Gastrocnemius medialis (tissue), 4 donors: ENCODE results near the gene DOCK10. TPM values are rescaled to one million over a fixed set of nuclear protein-coding genes. Genes with fewer than 3 reads are reported as not detected.

Source experiments
- ATAC-seq, 2 donors: fragments of 150-250 bp; one replicate each; pipeline ENCODE4 v1.9.1; 2016
- DNase-seq, 2 donors: peaks; one replicate each; pipeline ENCODE4 v3.0.0-alpha.2; 2019
- H3K27ac ChIP-seq, 4 donors: fragments of 200-600 bp; sonication (generic); 1 replicate in 1 of 4; 2 replicates in 3 of 4; pipeline ENCODE4 v1.5.1; 2016 to 2018; ENCODE audit warnings: mild to moderate bottlenecking in 2 of 4, moderate library complexity in 1 of 4
- H3K27me3 ChIP-seq, 3 donors: fragments of 200-600 bp; sonication (generic) in 2 of 3; 1 replicate in 1 of 3; 2 replicates in 2 of 3; pipeline versions ENCODE4 v1.5.1 to v1.6.0; 2016 to 2019; ENCODE audit warnings: mild to moderate bottlenecking in 1 of 3, moderate library complexity in 1 of 3
- H3K36me3 ChIP-seq, 2 donors: fragments of 200-600 bp; sonication (generic) in 1 of 2; one replicate each; pipeline ENCODE4 v1.5.1; 2017 to 2018
- H3K4me1 ChIP-seq, 2 donors: fragments of 200-600 bp; sonication (generic) in 1 of 2; one replicate each; pipeline ENCODE4 v1.5.1; 2016 to 2017; ENCODE audit warnings: mild to moderate bottlenecking in 2 of 2
- H3K4me3 ChIP-seq, 4 donors: fragments of 200-600 bp; sonication (generic) in 3 of 4; 1 replicate in 1 of 4; 2 replicates in 3 of 4; pipeline ENCODE4 v1.5.1; 2016 to 2019; ENCODE audit warnings: mild to moderate bottlenecking in 2 of 4
- H3K9me3 ChIP-seq, 3 donors: fragments of 200-600 bp; sonication (generic) in 2 of 3; 1 replicate in 1 of 3; 2 replicates in 2 of 3; pipeline ENCODE4 v1.5.1; 2016 to 2019
- CTCF ChIP-seq, 5 experiments: fragments of 450-650 bp in 3 of 5; fragments of 200-600 bp in 2 of 5; sonication (generic) in 2 of 5; IDR thresholded peaks in 4 of 5; conservative IDR thresholded peaks in 1 of 5; 1 replicate in 4 of 5; 2 replicates in 1 of 5; pipeline ENCODE4 v1.5.1; 2016 to 2019; ENCODE audit warnings: antibody characterized with exemption in 5 of 5, mild to moderate bottlenecking in 3 of 5, moderate library complexity in 3 of 5
- POLR2A ChIP-seq, 2 donors: fragments of 450-650 bp; IDR thresholded peaks; one replicate each; pipeline ENCODE4 v1.6.1; 2017; ENCODE audit warnings: antibody characterized with exemption in 2 of 2, mild to moderate bottlenecking in 2 of 2, moderate library complexity in 2 of 2
- in situ Hi-C, 4 donors: fragments of 200-750 bp; cut with MboI; loops; one replicate each; pipeline versions ENCODE4 v1.15.0 to v1.8.0; 2017; ENCODE audit warnings: low sequenced_read_pairs in 4 of 4
- intact Hi-C: fragments of 100-400 bp; cut with DNase I; formaldehyde crosslinking; loops from one replicate; pipeline ENCODE4 v1.15.1; 2023; ENCODE audit warnings: low total_unique reads
- total RNA-seq, 4 donors: library from RNA; depleted of rRNA; stranded (reverse); fragments of >200 nt; gene quantifications; one replicate each; pipeline versions ENCODE4 v1.1.0 to v1.2.3, GENCODE V29; 2016

DOCK10 gene
- total RNA-seq, 4 donors from 2014 or later: 0.97 to 1.9 (median 1.4) TPM

DNA sequence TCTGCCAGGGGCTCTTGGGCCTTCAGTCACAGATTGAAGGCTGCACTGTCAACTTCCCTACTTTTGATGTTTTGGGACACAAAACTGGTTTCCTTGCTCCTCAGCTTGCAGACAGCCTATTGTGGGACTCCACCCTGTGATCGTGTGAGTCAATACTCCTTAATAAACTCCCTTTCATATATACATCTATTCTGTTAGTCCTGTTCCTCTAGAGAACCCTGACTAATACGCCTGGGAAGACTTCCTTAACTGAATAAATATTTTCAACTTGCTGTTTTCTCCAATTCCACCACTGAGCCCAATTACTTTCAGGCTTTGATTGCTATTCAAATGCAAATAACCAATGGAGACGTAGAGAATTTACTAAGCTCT lies 264.7 kb downstream of the DOCK10 start:
- in situ Hi-C loops (loop anchor here (10.0 to 25.0 kb wide), 2 partner anchors 415 to 423 kb away; no protein-coding TSS in a partner anchor), intact Hi-C loops (no loop called here)
- ATAC-seq: no peak
- TF ChIP-seq POLR2A (IDR thresholded peaks at IDR 0.05): no peak
- TF ChIP-seq CTCF (IDR thresholded peaks at IDR 0.05 in 4 of 5, conservative IDR thresholded peaks at IDR 0.05 in 1 of 5): no peak
- H3K9me3 ChIP-seq: no peaks in the 10 kb centered on the region
- no peaks in the 10 kb centered on the region for H3K27me3 ChIP-seq
- H3K4me1 ChIP-seq: peaks cover 0 to 3% of the 10 kb centered on the region in 2 donors
- H3K4me3 ChIP-seq: no peak overlapping the region
- DNase-seq: no peak
- H3K27ac ChIP-seq: no peak overlapping the region
- H3K36me3 ChIP-seq: no peaks in the 10 kb centered on the region

DNA sequence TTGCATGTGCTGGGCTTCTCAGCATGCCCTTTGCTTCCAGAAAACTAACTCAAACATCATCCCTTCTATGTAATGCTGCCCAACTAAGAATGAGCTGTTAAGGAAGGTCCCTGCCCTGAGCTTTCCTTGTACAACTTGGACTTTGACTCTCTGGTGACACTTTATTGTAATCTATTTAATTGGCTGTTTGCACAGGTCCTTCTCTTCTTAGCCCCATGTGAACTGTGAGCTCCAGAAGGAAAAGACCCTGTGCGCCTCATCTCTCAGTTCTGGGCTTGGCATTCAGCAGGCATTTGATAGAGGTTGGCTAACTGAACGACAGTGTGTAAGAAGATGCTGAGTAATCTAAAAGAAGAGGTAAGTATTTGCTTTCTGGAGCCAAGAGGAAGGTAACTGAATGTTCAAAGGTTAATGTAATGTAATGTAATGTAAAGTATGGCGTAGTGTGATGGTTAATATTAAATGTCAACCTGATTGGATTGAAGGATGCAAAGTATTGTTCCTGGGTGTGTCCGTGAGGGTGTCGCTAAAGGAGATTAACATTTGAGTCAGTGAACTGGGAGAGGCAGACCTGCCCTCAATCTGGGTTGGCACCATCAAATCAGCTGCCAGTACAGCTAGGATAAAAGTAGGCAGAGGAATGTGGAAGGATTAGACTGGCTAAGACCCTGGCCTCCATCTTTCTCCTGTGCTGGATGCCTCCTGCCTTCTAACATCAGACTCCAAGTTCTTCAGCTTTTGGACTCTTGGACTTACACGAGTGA lies 265.3 kb downstream of the DOCK10 start:
- Histone ChIP-seq H3K27me3 (no peaks in the 10 kb centered on the region), H3K9me3 (no peaks in the 10 kb centered on the region), H3K4me3 (no peak overlapping the region), H3K36me3 (no peaks in the 10 kb centered on the region), H3K4me1 (peaks cover 0 to 3% of the 10 kb centered on the region in 2 donors), H3K27ac (no peak overlapping the region)
- TF ChIP-seq CTCF (IDR thresholded peaks at IDR 0.05 in 4 of 5, conservative IDR thresholded peaks at IDR 0.05 in 1 of 5) (no peak), POLR2A (IDR thresholded peaks at IDR 0.05) (no peak)
- no peak for DNase-seq
- in situ Hi-C loops: loop anchor here (10.0 to 25.0 kb wide), 2 partner anchors 415 to 422 kb away; no protein-coding TSS in a partner anchor
- intact Hi-C loops: no loop called here
- no peak for ATAC-seq

DNA sequence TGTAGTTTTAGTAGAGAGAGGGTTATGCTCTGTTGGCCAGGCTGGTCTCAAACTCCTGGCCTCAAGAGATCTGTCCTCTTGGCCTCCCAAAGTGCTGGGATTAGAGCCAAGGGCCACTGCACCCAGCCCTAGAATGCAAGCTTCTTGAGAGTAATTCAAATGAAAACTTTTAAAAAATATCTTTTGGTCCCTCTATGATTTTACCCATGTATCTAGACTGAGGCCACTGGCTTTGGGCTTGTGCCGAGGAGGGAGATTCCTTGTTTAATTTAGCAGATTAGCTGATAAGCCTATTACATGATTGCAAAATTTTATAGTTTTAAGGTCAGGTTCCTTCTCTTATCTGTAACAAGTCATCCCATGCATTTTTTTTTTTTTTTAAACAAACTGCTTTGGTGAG lies 266.6 kb downstream of the DOCK10 start:
- H3K27me3 ChIP-seq: no peaks in the 10 kb centered on the region
- intact Hi-C loops (no loop called here), in situ Hi-C loops (loop anchor here (10.0 to 25.0 kb wide), 2 partner anchors 413 to 421 kb away; no protein-coding TSS in a partner anchor)
- no peaks in the 10 kb centered on the region for H3K36me3 ChIP-seq
- ATAC-seq: no peak
- no peaks in the 10 kb centered on the region for H3K4me1 ChIP-seq
- no peak overlapping the region for H3K4me3 ChIP-seq
- H3K9me3 ChIP-seq: no peaks in the 10 kb centered on the region
- H3K27ac ChIP-seq: no peak overlapping the region
- no peak for DNase-seq
- no peak for TF ChIP-seq POLR2A (IDR thresholded peaks at IDR 0.05)
- no peak for TF ChIP-seq CTCF (IDR thresholded peaks at IDR 0.05 in 4 of 5, conservative IDR thresholded peaks at IDR 0.05 in 1 of 5)

- ATAC-seq (no peak), DNase-seq (no peak)
- intact Hi-C loops (no loop called here), in situ Hi-C loops (loop anchor here (10.0 to 25.0 kb wide), 2 partner anchors 412 to 420 kb away; no protein-coding TSS in a partner anchor)
- TF ChIP-seq CTCF (IDR thresholded peaks at IDR 0.05 in 4 of 5, conservative IDR thresholded peaks at IDR 0.05 in 1 of 5) (no peak), POLR2A (IDR thresholded peaks at IDR 0.05) (no peak)
- H3K9me3 ChIP-seq: no peaks in the 10 kb centered on the region
- no peaks in the 10 kb centered on the region for H3K4me1 ChIP-seq
- no peak overlapping the region for H3K27ac ChIP-seq
- no peaks in the 10 kb centered on the region for H3K36me3 ChIP-seq
- no peak overlapping the region for H3K4me3 ChIP-seq
- no peaks in the 10 kb centered on the region for H3K27me3 ChIP-seq
These were observed 267.5 kb downstream of the DOCK10 start for GRCh38 chr2:224774735-224775134.
